Activated T-cell treated with anti-CD3 and anti-CD28 coated beads, Interleukin-2, amount 50 U/mL, for 1 hour (primary cell): ENCODE data around the gene TEX101.
A peak's percentile ranks its signal among the peaks of the same experiment; 100 is the strongest.
"Not testable (repeated sequence)": the region's sequence is repeated elsewhere in the genome, so short reads cannot be mapped to it uniquely, and the experiment has no call there.

Source experiments
- DNase-seq: peaks from one replicate; pipeline ENCODE4 v3.0.0-alpha.2; 2020

TEX101 gene

GRCh38 chr19:43422000-43422688, 7.5 kb downstream of the TEX101 start:
- DNase-seq = no peak

GRCh38 chr19:43422689-43423066, 8.0 kb downstream of the TEX101 start:
- DNase-seq = no peak

- DNase-seq = no peak
Measured at GRCh38 chr19:43423779-43424178, 9.1 kb downstream of the TEX101 start.

- no peak for DNase-seq
Measured at GRCh38 chr19:43425567-43426392, 11.1 kb downstream of the TEX101 start.

GRCh38 chr19:43429395-43429794, 14.7 kb downstream of the TEX101 start:
- no peak for DNase-seq

- peak; percentile 57 for DNase-seq
Measured at GRCh38 chr19:43430142-43430710, 15.5 kb downstream of the TEX101 start.

GRCh38 chr19:43430976-43431375, 16.3 kb downstream of the TEX101 start:
- DNase-seq = no peak

GRCh38 chr19:43433358-43433673, 18.6 kb downstream of the TEX101 start:
- DNase-seq = no peak

GRCh38 chr19:43433689-43434088, 19.0 kb downstream of the TEX101 start:
- DNase-seq = no peak

GRCh38 chr19:43435775-43436174, 21.1 kb downstream of the TEX101 start:
- no peak for DNase-seq

- not testable (repeated sequence) for DNase-seq
Measured at GRCh38 chr19:43437284-43437683, 22.6 kb downstream of the TEX101 start.

GRCh38 chr19:43437712-43438111, 23.0 kb downstream of the TEX101 start:
- DNase-seq = no peak

- peak; percentile 44 for DNase-seq
Measured at GRCh38 chr19:43438291-43439031, 23.8 kb downstream of the TEX101 start.

- peak; percentile 64 for DNase-seq
Measured at GRCh38 chr19:43439032-43439708, 24.5 kb downstream of the TEX101 start.

- no peak for DNase-seq
Measured at GRCh38 chr19:43439709-43440063, 25.0 kb downstream of the TEX101 start.

GRCh38 chr19:43441716-43442115, 27.0 kb downstream of the TEX101 start:
- no peak for DNase-seq

- not testable (repeated sequence) for DNase-seq
Measured at GRCh38 chr19:43444091-43444490, 29.4 kb downstream of the TEX101 start.

- no peak for DNase-seq
Measured at GRCh38 chr19:43444531-43445287, 30.0 kb downstream of the TEX101 start.

- DNase-seq = no peak
Measured at GRCh38 chr19:43445426-43445825, 30.7 kb downstream of the TEX101 start.

- DNase-seq = peak; percentile 84
Measured at GRCh38 chr19:43446746-43447489, 32.2 kb downstream of the TEX101 start.

GRCh38 chr19:43447655-43448054, 33.0 kb downstream of the TEX101 start:
- DNase-seq = no peak
